IPS-NIHi11 (cell line): ENCODE data around the gene HIVEP3.
A peak's percentile ranks its signal among the peaks of the same experiment; 100 is the strongest.

Experiments
- DNase-seq: peaks from one replicate; pipeline ENCODE4 v3.0.0; 2012; ENCODE audit warnings: mixed read lengths, low spot score

The HIVEP3 gene

GRCh38 chr1:41664861-41665640 lies 253.7 kb downstream of the HIVEP3 start:
- peak; percentile 37 for DNase-seq

GRCh38 chr1:41663671-41664400 lies 254.9 kb downstream of the HIVEP3 start:
- no peak for DNase-seq

- DNase-seq: no peak
These were observed 255.8 kb downstream of the HIVEP3 start for GRCh38 chr1:41662765-41663437.

GRCh38 chr1:41662061-41662764 lies 256.5 kb downstream of the HIVEP3 start:
- DNase-seq: peak; percentile 90

GRCh38 chr1:41661428-41662060 lies 257.2 kb downstream of the HIVEP3 start:
- peak; percentile 34 for DNase-seq

- no peak for DNase-seq
These were observed 257.9 kb downstream of the HIVEP3 start for GRCh38 chr1:41660570-41661427.

- no peak for DNase-seq
These were observed 258.8 kb downstream of the HIVEP3 start for GRCh38 chr1:41659903-41660302.

- DNase-seq: no peak
These were observed 259.6 kb downstream of the HIVEP3 start for GRCh38 chr1:41659159-41659495.

- DNase-seq: no peak
These were observed 260.1 kb downstream of the HIVEP3 start for GRCh38 chr1:41658431-41659158.

GRCh38 chr1:41657679-41658295 lies 260.9 kb downstream of the HIVEP3 start:
- no peak for DNase-seq

- no peak for DNase-seq
These were observed 261.8 kb downstream of the HIVEP3 start for GRCh38 chr1:41656825-41657500.

- DNase-seq: no peak
These were observed 262.7 kb downstream of the HIVEP3 start for GRCh38 chr1:41656068-41656467.

GRCh38 chr1:41655632-41656031 lies 263.1 kb downstream of the HIVEP3 start:
- no peak for DNase-seq

- DNase-seq: no peak
These were observed 265.1 kb downstream of the HIVEP3 start for GRCh38 chr1:41653574-41653973.

- DNase-seq: no peak
These were observed 266.1 kb downstream of the HIVEP3 start for GRCh38 chr1:41652384-41653265.

GRCh38 chr1:41650028-41650880 lies 268.5 kb downstream of the HIVEP3 start:
- no peak for DNase-seq

GRCh38 chr1:41649396-41650027 lies 269.2 kb downstream of the HIVEP3 start:
- no peak for DNase-seq
